Ascending aorta (tissue), 2 donors: ENCODE results near the gene SNU13. TPM values are rescaled to one million over a fixed set of nuclear protein-coding genes. Genes with fewer than 3 reads are reported as not detected.
"Not testable (repeated sequence)": the region's sequence is repeated elsewhere in the genome, so short reads cannot be mapped to it uniquely, and the experiment has no call there.

Experiments
- DNase-seq, 2 donors: peaks; one replicate each; pipeline ENCODE4 v3.0.0-alpha.2; 2019; ENCODE audit warnings: low spot score in 2 of 2
- H3K27ac ChIP-seq, 2 donors: fragments of 200-600 bp; sonication (generic); one replicate each; pipeline ENCODE4 v1.5.1; 2016 to 2017; ENCODE audit warnings: mild to moderate bottlenecking in 1 of 2
- H3K27me3 ChIP-seq: fragments of 200-600 bp; sonication (generic); one replicate; pipeline ENCODE4 v1.5.1; 2017
- H3K36me3 ChIP-seq, 2 donors: fragments of 200-600 bp; sonication (generic); one replicate each; pipeline ENCODE4 v1.5.1; 2016
- H3K4me1 ChIP-seq, 2 donors: fragments of 200-600 bp; sonication (generic); one replicate each; pipeline ENCODE4 v1.5.1; 2016 to 2017; ENCODE audit warnings: mild to moderate bottlenecking in 1 of 2
- H3K4me3 ChIP-seq, 2 donors: fragments of 200-600 bp; sonication (generic); one replicate each; pipeline ENCODE4 v1.5.1; 2016 to 2017; ENCODE audit warnings: mild to moderate bottlenecking in 1 of 2
- H3K9me3 ChIP-seq, 2 donors: fragments of 200-600 bp; sonication (generic); one replicate each; pipeline ENCODE4 v1.5.1; 2016
- CTCF ChIP-seq, 3 experiments: fragments of 200-600 bp in 2 of 3; fragments of 450-650 bp in 1 of 3; sonication (generic) in 2 of 3; IDR thresholded peaks; one replicate each; pipeline ENCODE4 v1.5.1; 2016 to 2019; ENCODE audit warnings: antibody characterized with exemption in 3 of 3, mild to moderate bottlenecking in 1 of 3, moderate library complexity in 1 of 3
- intact Hi-C: fragments of 100-400 bp; cut with DNase I; formaldehyde crosslinking; loops from one replicate; pipeline ENCODE4 v1.15.1; 2023
- total RNA-seq: library from RNA; depleted of rRNA; stranded (reverse); fragments of >200 nt; gene quantifications from one replicate; pipeline ENCODE4 v1.1.0, GENCODE V29; 2016

SNU13 gene
- total RNA-seq, 1 donor from 2014 or later, result 111 TPM

GRCh38 chr22:41676134-41676533 is 12.5 kb downstream of the SNU13 start:
- intact Hi-C loops, result no loop called here
- Histone ChIP-seq H3K4me1 (no peaks in the 10 kb centered on the region), H3K27me3 (no peaks in the 10 kb centered on the region), H3K4me3 (no peak overlapping the region), H3K9me3 (no peaks in the 10 kb centered on the region), H3K27ac (no peak overlapping the region), H3K36me3 (peaks cover 43 to 55% of the 10 kb centered on the region in 2 donors)
- DNase-seq, result no peak
- TF ChIP-seq CTCF (IDR thresholded peaks at IDR 0.05), result no peak

GRCh38 chr22:41674846-41675340 is 13.8 kb downstream of the SNU13 start:
- no peak for DNase-seq
- Histone ChIP-seq H3K27ac (no peak overlapping the region), H3K36me3 (peaks cover 40 to 48% of the 10 kb centered on the region in 2 donors), H3K4me1 (no peaks in the 10 kb centered on the region), H3K9me3 (no peaks in the 10 kb centered on the region), H3K4me3 (no peak overlapping the region), H3K27me3 (no peaks in the 10 kb centered on the region)
- intact Hi-C loops, result no loop called here
- TF ChIP-seq CTCF (IDR thresholded peaks at IDR 0.05), result no peak

GRCh38 chr22:41672780-41673509 is 15.7 kb downstream of the SNU13 start:
- DNase-seq, result no peak
- H3K27ac ChIP-seq, result no peak overlapping the region
- H3K27me3 ChIP-seq, result no peaks in the 10 kb centered on the region
- TF ChIP-seq CTCF (IDR thresholded peaks at IDR 0.05), result peak in 1 of 3 experiments; percentile 16
- no peak overlapping the region for H3K4me3 ChIP-seq
- peaks cover 21 to 28% of the 10 kb centered on the region in 2 donors for H3K36me3 ChIP-seq
- H3K9me3 ChIP-seq, result no peaks in the 10 kb centered on the region
- intact Hi-C loops, result no loop called here
- H3K4me1 ChIP-seq, result no peaks in the 10 kb centered on the region

GRCh38 chr22:41672096-41672495 is 16.6 kb downstream of the SNU13 start:
- H3K27ac ChIP-seq, H3K4me3 ChIP-seq, H3K27me3 ChIP-seq, H3K9me3 ChIP-seq, DNase-seq, H3K4me1 ChIP-seq, intact Hi-C loops: not testable (repeated sequence)
- H3K36me3 ChIP-seq, result peaks cover 18 to 25% of the 10 kb centered on the region in 2 donors

- Histone ChIP-seq H3K36me3 (peaks cover 8 to 18% of the 10 kb centered on the region in 2 donors), H3K27ac (no peak overlapping the region), H3K9me3 (no peaks in the 10 kb centered on the region), H3K4me1 (peaks cover 0 to 4% of the 10 kb centered on the region in 2 donors), H3K4me3 (no peak overlapping the region), H3K27me3 (no peaks in the 10 kb centered on the region)
- no peak for TF ChIP-seq CTCF (IDR thresholded peaks at IDR 0.05)
- intact Hi-C loops, result no loop called here
- no peak for DNase-seq
These were observed 19.4 kb downstream of the SNU13 start for GRCh38 chr22:41668971-41669911.

GRCh38 chr22:41664951-41665350 is 23.7 kb downstream of the SNU13 start:
- Histone ChIP-seq H3K4me1 (peaks cover 0 to 4% of the 10 kb centered on the region in 2 donors), H3K9me3 (no peaks in the 10 kb centered on the region), H3K27ac (no peak overlapping the region), H3K27me3 (no peaks in the 10 kb centered on the region), H3K4me3 (no peak overlapping the region), H3K36me3 (peaks cover 36 to 48% of the 10 kb centered on the region in 2 donors)
- TF ChIP-seq CTCF (IDR thresholded peaks at IDR 0.05), result no peak
- intact Hi-C loops, result no loop called here
- no peak for DNase-seq
